Measurements from ENCODE around the gene MOGAT1.
"Not testable (repeated sequence)": the region's sequence is repeated elsewhere in the genome, so short reads cannot be mapped to it uniquely, and the experiment has no call there.

The MOGAT1 gene

GRCh38 chr2:222713002-222713401 lies 41.5 kb downstream of the MOGAT1 start:
- DNase-seq, result no peak

DNA sequence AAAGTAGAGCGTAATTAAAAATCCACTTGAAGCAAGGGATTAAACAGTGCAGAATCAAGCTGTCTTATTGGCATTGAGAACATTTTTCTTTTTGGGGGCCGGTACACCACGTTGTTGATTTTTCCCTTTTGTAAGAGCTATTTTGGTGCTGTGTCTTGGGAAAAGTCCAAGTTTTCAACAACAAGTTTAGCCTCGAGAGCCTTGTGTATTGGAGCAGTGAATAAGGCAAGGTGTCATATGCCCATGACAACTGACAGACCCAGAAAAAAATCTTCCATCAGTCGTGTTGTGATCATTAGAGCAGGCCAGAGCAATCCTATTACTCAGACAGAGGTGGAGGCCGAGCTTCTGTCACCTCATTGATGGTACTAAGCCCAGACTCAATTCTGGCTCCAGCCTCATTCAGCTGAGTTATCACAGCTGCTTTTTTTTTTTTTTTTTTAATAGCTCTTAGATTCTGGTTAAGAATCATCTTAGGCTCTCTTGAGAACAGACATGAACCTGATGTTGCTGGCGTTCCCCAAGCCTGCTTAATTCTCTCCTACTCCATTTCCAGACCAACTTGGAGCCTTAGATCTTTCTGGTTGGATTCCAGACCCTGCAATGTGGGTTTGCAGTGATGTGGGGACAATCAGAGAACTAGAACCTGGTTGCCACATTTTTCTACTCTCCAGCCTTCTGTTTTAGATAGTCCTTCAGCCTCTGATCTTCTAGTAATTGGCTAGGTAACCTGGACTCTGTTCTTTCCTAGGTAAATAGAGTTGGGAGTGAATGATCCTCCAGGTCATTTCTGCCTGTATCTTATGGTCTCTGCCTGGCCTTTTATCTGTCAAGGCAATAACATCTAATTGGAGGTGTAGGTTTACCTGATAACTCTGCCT lies 43.1 kb downstream of the MOGAT1 start:
- DNase-seq, result no peak

DNA sequence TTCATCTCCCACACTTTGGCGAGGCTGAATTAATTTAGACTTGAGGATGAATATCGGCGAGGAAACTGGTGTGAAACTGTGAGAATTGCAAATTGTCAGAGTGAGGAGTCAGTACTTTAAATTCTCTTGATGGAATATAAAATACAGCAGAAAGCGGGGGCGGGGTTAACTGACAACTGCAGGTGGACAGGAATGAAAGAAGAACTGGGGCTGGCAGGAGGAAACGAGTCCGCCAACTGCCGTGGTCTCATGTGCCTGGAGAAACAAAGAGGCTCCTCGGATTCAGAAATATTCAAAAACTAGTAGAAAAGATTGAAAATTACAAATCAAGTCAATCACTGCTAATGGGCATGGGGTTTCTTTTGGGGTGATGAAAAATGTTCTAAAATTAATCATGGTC lies 44.3 kb downstream of the MOGAT1 start:
- DNase-seq, result no peak

DNA sequence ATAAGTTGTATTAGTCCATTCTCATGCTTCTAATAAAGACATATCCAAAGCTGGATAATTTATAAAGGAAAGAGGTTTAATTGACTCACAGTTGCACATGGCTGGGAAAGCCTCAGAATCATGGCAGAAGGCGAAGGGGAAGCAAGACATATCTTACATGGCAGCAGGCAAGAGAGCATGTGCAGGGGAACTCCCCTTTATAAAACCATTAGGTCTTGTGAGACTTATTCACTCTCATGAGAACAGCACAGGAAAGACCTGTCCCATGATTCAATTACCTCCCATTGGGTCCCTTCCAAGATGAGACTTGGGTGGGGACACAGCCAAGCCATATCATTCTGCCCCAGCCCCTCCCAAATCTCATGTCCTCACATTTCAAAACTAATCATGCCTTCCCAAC lies 48.3 kb downstream of the MOGAT1 start:
- DNase-seq, result not testable (repeated sequence)

GRCh38 chr2:222721597-222721996 lies 50.1 kb downstream of the MOGAT1 start:
- DNase-seq, result not testable (repeated sequence)

DNA sequence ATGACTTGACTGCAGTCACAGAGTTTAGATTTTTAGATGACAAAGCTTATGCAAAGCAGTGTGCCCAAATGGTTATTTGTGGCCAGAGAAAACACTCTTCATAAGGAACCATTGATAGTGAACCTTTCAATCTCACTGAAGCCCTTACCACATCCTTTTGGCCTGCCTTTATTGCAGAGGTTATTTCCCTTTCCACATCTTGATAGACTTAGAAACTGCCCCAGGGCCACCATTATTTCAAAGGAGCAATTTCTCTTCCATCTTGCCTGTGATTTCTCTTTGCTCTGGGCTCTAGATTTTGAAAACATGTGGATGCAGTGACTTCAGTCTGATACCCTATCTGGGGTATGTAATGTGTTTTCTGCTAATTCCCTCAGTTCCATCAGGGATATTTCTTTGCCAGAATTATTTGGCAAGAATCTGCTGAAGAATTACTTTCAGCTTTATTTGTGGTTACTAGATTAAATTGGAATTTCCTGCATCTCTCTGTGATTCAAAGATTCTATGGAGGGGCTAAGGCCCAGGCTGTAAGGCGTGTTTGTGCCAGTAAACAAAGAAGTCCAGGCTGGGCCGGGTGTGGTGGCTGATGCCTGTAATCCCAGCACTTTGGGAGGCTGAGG lies 51.0 kb downstream of the MOGAT1 start:
- no peak for DNase-seq

- no peak for DNase-seq
These were observed 52.8 kb downstream of the MOGAT1 start for GRCh38 chr2:222724208-222724607.

DNA sequence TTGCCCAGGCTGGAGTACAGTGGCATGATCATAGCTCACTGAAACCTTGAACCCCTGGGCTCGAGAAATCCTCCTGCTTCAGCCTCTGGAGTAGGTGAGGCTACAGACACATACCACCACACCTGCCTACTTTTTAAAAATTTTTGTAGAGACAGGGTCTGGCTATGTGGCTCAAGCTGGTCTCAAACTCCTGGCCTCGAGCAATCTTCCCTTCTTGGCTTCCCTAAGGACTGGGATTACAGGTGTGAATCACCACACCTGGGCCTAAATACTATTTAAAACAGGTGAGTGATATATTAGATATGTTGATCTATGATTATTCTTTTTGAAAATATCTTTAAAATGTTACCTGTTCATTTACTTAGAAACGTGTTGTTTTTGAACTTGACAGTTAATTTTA lies 57.2 kb downstream of the MOGAT1 start:
- DNase-seq, result no peak

DNA sequence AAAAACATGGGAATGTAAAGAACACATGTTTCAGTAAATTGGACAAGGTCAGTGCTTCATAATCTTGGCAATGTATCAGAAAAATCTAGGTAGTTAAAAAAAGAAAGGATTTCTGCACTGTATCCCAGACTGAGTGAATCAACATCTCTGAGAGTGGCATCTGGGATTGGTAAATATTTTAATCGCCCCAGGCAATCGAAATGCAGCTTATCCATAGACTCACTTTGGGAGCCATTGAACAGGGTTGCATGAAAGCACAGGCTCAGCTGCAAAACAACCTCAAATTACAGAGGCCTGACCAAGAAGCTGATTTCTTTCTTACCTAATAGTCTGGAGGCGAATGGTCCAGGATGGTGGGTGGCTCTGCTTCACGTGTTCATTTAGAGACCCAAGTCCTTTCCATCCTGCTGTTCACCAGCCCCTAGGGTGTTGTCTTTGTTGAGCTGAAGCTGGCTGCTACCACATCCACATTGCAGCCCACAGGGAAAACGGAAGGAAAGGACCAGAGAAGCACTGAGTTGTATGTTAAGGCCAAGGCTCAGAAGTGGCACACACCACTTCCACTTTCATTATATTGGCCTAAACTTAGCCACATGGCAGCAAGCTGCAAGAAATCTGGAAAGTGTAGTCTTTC lies 59.0 kb downstream of the MOGAT1 start:
- DNase-seq, result no peak

DNA sequence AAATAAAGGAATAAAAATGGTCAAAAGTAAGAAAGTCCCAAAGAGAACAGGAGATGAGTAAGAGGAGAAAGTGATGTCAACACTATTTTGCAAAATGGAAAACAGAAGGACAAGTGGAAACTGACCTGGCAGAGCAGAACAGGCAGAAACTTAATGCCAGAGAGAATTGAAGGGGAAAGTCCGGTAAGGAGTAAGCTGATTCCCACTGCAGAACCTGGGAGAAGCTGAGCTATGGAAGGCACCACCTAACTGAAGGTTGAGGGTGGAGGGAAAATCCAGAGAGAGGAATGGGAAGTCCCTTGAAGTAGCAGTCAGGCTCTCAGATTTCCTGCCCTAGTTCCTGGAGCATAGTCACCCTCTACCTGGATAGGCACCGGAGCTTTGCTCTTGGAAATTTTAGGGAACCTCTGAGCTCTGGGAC lies 59.8 kb downstream of the MOGAT1 start:
- DNase-seq, result no peak

- no peak for DNase-seq
These were observed 61.2 kb downstream of the MOGAT1 start for GRCh38 chr2:222732489-222733178.

- no peak for DNase-seq
These were observed 62.0 kb downstream of the MOGAT1 start for GRCh38 chr2:222733470-222733845.

- DNase-seq, result no peak
These were observed 62.6 kb downstream of the MOGAT1 start for GRCh38 chr2:222733846-222734702.

DNA sequence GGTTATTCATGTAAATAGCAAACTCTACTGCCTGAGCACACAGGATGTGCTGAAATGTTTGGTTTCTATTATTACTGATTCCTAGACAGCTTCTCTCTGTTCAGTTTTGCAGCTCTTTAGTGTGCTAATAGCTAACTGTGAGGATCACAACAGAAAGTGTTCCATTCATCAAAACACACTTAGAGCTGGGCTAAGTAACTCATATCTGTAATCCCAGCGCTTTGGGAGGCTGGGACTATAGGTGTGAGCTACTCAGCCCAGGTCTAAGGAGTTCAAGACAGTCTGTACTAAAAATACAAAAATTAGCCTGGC lies 63.2 kb downstream of the MOGAT1 start:
- no peak for DNase-seq

DNA sequence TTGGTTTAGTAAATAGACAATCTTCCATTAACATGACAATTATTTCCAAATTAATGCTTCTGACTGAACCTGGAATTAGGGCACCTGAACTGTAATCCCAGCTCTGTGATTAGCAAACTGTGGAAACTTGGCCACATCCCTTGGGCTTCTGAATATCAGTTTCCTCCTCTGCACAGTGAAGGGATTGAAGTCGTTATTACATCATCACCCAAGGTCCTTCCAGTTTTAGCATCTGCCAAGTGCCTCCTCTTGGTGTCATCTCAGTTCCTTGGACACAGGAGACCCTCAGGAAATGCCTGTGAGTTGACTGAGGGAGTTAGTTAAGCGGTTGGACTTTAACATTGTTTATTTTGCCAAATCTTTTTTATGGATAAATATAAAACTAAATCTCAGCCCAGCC lies 64.8 kb downstream of the MOGAT1 start:
- DNase-seq, result no peak

- DNase-seq, result no peak
These were observed 65.5 kb downstream of the MOGAT1 start for GRCh38 chr2:222736924-222737323.

GRCh38 chr2:222738312-222738711 lies 66.9 kb downstream of the MOGAT1 start:
- DNase-seq, result no peak

- no peak for DNase-seq
These were observed 67.4 kb downstream of the MOGAT1 start for GRCh38 chr2:222738809-222739208.

DNA sequence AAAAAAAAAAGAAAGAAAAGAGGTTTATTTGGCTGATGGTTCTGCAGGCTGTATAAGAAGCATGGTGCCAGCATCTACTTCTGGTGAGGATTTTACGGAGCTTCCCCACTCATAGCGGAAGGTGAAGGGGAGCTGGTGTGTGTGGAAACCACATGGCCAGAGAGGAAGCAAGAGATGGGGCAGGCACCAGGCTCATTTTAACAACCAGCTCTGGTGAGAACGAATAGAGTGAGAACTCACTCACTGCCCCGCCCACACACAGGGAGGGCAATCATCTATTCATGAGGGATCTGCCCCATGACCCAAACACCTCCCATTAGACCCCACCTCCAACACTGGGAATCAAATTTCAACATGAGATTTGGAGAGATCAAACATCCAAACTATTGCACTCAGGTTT lies 68.5 kb downstream of the MOGAT1 start:
- DNase-seq, result no peak

DNA sequence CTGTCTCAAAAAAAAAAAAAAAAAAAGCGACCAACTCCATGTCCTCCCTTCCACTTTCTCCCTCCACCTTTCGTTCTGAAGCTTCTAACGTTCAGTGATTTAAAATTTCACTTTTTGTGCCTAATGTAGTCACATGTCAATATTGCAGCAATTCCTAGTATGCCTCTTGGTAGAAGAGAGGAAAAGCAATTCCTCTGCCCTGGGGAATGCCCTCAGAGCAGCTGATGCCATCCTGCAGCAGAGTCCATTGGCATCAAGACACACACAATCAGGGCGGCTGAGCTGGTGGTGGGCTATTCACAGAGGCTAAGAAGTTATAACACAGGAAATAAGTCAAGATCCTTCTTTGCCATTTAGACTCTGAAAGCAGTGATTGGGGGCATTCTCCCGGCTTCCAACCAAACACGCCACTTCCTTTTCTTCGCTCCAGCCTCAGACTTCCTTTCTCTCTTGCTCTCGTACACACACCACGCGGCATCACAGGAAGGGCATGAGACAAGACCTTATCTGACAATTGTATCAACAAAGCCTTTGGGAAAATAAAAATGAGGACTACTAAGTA lies 71.9 kb downstream of the MOGAT1 start:
- no peak for DNase-seq

GRCh38 chr2:222745836-222746559 lies 74.5 kb downstream of the MOGAT1 start:
- no peak for DNase-seq
